ENCODE results near the gene CELF4.

CELF4 gene

DNA sequence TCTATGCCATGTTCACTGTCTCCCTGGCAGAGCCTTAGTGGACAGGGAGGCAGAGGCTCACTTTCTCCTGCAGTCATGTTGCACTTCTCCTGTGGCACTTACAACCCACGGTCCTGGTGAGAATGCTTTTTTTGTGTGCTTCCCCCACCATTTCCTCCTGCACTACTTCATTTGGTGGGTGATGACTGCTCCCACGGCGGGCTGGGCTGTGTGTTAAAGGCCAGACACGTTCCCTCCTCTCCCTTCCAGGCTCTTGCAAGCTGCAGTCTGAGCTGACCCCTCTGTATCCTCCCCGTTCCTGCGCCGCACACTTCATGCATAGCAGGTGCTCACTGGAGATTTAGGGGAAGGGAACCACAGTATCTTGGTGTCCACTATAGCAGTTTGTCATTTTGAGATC is 170.5 kb downstream of the CELF4 start:
- no peak for DNase-seq (ENCODE audit: low read depth in 3 of 3, low spot score in 1 of 3)

DNA sequence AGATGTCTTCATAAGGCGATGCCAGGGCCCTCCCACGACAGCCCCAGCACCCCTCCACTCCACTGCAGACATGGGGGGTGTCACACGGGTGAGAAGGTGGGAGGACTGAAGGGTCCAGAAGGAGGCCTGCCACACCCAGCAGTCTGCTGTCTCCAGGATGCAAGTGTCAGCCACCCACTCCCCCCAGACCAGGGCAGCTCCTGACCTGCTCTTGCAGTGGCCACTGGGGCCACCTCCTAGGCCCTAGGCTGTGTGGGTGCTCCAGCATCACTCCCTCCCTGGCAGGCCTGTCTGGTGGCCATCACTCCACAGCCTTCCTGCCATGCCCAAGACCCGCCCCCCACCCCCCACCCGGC is 171.0 kb downstream of the CELF4 start:
- no peak for DNase-seq (ENCODE audit: low read depth in 3 of 3, low spot score in 1 of 3)

DNA sequence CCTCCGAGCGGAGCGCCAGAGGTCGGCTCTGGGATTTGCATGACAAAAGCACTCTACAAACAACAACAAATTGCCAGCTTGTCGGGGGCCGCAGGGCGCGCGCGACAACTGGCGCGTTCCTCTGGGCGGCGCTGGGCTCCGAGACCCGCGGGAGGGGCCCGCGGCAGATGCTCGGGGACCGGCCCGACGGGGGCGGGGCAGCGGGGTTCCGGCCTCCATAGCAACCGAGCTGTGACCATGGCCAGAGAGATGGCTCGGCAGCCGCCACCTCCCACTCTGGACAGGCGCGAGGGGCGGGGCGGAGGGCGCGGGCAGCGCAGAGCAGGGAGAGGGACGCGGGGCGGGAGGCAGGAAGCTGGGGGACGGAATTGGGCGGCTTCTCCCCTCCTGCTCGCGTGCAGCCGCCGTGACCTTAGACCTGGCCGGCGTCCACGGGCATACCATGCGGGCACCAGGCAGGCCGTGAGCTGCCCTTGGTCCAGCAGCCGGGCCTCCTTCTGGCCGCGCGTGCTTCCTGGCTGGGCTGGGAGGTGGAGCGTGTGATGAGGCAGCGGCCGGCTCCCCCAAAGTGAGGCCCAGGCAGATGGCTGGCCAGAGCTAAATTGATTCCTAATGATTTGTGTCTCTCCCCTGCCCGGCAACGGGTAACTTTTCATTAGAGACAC is 171.5 kb downstream of the CELF4 start:
- DNase-seq (ENCODE audit: low read depth in 3 of 3, low spot score in 1 of 3) = no peak

DNA sequence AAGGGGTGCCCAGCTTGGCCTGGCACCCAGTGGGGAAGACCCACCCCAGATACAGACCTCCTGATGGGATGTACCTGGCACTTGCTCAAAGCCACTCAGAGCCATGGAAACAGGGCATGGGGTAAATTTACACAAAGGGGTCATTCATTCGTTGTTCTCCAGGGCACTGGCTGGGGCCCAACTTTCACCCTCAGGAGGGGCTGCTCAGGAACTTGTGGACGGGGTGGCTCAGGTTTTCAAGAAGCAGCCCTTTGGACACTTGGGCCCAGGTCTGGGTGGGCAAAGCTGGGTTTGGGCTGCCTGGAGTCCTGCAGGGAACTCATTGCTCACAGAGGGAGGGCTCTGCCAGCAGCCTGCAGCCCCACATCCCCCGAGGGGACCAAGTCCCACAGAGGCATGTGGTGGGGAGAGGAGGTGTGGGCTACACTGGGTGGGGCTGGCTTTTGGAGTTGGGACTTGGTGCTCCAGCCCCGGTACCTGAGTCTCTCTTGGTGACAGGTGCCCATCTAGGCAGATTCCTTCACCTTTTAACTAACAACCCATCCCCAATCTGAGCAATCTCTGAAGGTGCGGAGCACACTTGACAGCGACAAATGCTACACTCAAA is 172.3 kb downstream of the CELF4 start:
- DNase-seq (ENCODE audit: low read depth in 3 of 3, low spot score in 1 of 3) = no peak

DNA sequence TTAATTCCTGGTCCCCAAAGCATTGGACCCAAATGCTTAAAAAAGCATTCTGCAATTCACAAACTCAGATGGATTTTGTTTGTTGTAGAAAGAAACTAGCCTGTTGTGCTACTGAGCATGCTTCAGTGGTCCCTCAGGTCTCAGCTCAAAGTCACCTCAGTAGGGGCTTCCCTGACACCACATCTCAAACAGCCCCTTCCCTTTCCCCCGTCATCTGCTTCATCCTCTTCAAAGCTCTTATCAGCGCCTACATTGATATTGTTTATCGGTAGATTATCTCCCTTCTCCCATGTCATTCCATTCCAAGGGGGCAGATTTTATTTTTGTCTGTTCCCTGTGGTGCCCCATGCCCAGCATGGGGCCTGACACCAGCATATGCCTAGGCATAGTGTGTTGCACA is 172.9 kb downstream of the CELF4 start:
- DNase-seq (ENCODE audit: low read depth in 3 of 3, low spot score in 1 of 3) = no peak

DNA sequence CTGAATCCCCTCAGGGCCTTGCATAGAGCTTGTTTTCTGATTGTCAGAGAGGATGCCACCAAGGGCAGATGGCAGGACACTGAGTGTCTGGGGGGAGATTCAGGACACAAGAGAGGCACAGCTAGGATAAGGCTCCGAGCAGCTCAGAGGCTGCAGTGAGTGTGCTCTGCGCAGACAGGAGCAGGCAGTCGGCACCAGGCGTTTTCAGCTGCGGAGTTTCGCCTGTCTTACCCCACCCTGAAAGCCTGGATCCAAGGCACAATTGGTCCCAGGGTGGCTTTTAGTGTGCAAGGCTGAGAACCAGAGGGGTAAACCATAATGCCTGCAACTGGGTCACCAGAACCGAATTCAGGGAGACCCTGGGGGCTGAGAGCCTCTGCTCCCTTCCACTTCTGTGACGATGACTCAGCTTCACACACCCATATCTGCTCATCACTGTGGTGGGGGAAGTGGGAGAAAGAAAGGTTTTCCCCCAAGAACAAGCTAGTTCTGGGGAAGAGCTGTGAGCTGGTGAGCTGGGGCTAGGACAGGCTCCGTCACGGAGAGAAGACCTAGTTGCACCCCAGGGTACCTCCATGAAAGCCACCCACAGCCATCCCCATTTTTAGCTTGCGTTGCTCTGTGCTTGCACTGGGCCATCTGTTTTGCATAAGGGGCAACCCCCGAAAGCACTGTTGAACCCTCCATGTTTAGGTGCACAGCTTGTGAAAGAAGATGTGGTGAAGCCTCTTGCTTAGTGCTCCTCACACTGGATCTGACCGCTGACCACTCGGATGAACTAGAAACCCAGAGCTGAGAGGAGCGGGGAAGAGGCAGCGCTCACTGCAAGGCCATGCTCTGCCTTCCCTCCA is 173.7 kb downstream of the CELF4 start:
- no peak for DNase-seq (ENCODE audit: low read depth in 3 of 3, low spot score in 1 of 3)

DNA sequence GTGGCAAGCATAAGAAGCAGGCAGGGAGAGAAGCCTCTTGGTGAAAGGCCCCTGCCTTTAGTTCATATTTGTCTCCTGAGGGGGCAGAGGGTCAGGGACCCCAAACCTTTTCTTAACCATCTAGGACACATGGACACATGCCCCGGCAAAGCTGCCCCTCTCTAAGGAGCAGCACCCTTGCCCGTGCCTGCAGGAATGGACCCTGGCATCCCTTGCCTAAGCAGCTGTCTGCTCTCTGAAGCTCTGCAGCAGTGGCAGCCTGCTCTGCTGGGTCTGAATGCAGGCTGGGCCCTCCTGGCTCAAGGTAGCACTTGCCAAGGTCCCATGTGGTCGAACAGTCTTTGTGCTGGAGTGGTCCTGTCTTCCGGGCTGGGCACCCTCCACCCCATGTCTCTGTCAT is 174.4 kb downstream of the CELF4 start:
- DNase-seq (ENCODE audit: low read depth in 3 of 3, low spot score in 1 of 3) = no peak

DNA sequence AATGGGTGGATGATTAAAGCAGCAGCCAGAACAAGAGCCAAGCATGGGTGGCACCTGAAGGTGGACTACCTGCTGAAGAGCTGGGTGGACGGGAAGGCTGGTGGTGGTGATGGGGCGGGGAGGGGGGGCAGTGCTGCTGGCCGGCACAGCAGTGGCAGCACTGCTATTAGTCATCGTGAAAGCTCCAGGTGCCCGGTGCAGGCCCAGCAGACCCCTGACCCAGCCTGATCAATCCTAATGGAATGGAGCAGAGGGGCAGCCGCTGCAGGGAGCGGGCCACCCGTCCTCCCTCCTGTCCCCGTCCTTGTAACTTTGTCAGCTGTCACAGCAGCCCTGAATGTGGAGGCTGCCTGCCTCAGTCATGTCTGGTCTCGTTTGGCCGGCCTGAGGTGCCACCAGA is 174.9 kb downstream of the CELF4 start:
- DNase-seq (ENCODE audit: low read depth in 3 of 3, low spot score in 1 of 3) = no peak

DNA sequence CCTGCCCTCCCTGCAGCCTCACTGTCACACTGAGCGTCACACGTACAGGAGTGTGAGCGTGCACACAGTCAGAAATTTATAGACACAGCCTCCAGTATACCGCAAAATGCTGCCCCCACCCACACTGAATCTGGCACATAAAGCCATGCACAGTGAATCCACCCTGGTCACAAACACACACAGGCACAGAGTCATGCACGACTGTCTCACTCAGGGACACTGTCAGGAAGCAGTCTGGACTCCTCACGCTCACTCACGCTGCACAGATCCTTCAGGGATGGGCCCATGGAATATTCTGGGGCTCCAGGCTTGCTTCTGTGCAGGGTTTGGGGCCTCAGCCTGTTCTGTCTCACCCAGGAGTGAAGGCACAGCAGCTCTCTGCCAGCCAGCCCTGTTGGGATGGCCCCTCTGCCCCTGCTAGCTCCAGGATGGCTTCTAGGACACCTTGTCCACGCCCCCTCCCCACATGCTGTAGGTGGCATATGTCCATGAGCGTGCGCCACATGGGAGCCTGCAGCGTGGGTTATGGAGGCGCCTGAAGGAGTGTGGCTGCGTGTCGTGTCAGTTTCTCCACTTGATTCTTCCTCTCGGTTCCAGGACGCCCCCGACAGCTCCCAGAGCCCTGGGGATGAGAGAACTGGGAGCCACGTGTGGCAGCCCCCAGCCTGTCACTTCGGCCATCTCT is 175.8 kb downstream of the CELF4 start:
- no peak for DNase-seq (ENCODE audit: low read depth in 3 of 3, low spot score in 1 of 3)

DNA sequence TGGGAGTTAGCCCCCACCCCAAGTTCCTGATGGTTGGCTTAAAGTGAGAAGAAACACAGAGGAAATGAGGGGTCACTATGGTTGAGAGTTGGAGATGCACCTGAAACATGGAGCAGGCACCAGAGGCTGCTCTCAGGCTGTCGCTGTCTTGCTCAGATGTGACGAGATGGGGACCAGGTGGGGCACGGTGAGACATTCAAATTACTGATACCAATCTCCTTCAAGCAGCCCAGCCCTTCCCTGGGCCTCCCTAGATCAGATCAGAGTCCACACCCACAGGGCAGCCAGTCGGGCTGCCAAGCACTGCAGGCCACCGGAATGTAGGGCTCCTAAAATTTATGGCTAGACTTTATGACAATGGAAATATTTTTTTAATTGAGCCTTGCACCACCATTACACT is 176.6 kb downstream of the CELF4 start:
- no peak for DNase-seq (ENCODE audit: low read depth in 3 of 3, low spot score in 1 of 3)

DNA sequence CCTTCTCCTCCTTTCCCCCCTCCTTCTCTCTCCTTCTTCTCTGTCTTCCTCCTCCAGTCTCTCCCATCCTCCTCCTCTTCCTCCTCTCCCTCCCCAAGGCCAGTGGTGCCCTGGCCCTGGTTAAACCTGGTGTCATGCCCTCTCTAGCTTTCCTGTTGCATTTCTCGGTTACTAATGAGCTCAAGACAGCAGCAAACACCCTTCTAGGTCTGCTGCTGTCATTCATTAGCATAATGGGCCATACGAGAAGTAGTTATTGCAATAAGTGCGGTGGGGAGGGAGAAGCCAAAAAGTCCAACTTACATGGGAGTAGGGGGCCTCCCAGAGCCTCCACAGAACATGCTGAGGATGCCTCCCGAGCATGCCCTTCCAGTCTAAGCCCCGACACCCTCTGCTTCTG is 177.2 kb downstream of the CELF4 start:
- DNase-seq (ENCODE audit: low read depth in 3 of 3, low spot score in 1 of 3) = no peak

DNA sequence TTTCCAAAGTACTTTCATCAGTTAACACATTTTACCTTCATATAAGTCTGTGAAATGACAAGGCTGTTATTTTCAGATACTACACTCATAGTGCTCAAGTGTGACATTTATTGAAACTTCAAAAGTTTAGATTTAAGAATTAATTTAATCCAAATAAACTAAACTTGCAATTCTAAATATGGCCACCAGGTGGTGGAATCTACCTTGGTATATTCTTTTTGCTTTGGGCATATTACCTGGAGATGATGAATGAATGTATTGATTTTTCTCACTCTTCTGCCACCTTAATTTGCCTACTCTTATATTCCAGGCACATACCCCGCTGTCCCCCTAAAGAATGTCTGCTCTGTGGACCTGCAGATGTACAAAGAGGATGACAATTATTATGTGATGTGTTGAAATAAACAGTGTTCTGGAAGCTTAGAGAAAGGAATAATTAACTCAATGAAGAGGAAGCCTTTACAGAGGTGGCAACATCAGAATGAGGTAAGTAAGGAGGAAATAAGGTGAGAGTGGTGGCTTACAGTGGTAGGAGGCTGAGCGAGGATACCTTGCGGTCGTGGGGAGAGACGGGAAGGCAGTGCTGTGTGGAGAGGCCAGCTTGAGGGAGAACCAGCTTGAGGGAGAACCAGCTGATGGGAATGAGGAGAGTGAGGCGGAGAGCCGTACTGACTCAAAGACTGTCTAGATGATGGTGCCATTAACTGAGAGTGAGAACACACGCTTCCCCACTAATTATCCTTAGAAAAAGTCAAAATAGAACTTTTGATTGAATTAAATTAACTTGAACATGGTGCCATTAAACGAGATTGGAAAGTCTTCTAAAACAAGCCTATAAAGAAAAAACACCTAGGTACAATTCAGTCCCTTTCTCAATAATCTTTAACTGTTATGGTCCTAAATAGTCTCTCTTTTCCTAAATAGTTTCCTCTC is 179.5 kb downstream of the CELF4 start:
- no peak for DNase-seq (ENCODE audit: low read depth in 3 of 3, low spot score in 1 of 3)

DNA sequence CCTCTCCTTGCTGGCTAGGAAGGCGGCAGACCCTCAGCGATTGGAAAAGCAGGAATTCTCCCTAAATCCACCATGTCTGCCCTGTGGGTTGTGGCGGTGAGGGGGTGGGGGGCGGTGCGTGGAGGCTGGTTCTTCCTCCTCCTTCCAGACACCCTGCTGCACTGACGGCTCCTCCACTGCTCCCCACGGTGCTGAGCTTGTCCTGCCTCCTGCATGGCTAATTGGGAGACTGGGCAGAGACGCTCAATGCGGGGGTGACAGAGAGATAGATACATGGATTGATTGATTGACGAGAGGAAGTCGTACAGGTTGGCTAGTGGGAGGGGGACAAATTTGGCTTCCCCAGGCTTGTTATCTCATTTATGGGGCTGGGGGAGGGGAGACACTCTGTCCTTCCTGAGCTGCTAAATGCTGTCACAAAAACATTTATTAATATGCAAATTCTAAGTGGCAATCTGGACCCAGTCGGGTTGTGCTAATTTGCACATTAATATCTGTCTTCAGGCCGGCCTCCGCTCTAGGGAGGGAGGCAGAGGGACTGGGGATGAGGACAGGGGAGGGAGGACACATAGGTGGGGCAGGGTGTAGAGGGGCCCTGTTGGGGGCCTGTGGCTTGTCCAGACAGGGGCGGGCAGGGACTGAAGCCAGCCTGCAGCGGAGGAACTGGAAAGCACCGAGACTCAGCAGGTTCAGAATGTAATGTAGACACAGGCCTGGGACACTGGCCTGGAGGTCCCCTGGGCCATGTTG is 181.6 kb downstream of the CELF4 start:
- DNase-seq (ENCODE audit: low read depth in 3 of 3, low spot score in 1 of 3) = no peak

DNA sequence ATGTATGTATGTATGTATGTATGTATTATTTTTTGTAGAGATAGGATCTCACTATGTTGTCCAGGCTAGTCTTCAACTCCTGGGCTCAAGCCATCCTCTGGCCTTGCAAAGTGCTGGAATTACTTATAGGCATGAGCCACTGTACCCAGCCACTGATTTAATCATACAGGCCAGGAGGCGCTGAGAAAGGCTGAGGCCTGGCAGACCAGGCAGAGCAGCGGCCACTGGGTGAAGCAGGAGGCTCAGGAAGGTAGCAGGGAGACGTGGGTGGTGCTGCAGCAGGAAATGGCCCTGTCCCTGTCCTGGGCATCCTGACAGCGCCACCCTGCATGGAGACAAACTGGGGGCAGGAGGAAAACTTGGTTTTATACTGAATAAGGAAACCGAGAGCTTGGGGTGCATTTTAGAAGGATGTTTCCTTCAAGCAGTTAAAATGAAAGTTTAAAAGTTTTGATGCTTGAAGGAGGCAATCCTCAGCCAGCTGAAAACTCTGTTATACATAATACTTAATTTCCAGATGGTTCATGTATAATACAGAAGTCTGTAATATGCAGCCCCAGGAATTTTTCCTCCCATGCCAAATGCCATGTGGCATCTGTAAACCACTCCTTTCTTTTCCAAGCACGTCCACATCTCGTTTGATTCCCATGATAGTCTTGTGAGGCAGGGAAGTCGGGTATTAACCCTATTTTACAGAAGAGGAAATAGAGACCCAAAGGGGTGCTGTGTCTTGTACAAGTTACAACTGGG is 182.4 kb downstream of the CELF4 start:
- DNase-seq (ENCODE audit: low read depth in 3 of 3, low spot score in 1 of 3) = no peak

DNA sequence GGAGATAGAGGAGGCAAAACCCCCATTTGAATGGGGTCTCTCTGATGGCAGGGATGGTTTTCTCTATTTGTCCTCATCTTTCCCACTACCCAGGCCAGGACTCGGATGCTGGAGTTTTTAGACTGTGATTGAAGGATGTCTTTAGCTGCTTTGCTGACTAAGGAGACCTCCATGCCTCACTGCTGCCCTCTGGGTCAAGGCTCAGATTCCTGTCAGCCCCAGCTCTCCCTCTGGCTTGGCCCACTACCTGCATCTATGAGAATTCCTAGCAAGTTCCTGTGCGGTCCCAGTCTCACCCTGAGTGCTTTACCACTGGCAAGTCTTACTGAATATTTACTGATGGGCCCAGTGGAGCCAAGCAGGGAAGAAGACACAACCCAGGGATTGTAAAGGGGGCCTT is 184.0 kb downstream of the CELF4 start:
- no peak for DNase-seq (ENCODE audit: low read depth in 3 of 3, low spot score in 1 of 3)

DNA sequence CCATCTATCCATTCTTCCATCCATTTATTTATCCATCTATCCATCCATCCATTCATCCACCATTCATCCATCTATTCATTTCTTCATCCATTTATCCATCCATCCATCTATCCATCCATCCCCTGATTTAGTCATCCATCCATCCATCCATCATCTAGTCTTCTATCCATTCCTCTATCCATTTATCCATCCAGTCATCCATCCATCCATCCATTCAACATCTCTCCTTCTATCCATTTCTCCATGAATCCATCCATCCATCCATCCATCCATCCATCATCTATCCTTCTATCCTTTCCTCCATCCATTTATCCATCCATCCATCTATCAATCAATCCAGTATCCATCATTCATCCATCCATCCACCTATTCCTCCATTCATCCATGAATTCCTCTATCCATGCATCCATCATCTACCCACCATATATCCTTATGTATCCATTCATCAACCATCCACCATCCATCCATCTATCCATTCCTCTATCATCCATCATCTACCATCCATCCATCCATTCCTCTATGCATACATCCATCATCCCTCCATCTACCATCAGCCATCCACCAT is 185.0 kb downstream of the CELF4 start:
- DNase-seq (ENCODE audit: low read depth in 3 of 3, low spot score in 1 of 3) = no peak

DNA sequence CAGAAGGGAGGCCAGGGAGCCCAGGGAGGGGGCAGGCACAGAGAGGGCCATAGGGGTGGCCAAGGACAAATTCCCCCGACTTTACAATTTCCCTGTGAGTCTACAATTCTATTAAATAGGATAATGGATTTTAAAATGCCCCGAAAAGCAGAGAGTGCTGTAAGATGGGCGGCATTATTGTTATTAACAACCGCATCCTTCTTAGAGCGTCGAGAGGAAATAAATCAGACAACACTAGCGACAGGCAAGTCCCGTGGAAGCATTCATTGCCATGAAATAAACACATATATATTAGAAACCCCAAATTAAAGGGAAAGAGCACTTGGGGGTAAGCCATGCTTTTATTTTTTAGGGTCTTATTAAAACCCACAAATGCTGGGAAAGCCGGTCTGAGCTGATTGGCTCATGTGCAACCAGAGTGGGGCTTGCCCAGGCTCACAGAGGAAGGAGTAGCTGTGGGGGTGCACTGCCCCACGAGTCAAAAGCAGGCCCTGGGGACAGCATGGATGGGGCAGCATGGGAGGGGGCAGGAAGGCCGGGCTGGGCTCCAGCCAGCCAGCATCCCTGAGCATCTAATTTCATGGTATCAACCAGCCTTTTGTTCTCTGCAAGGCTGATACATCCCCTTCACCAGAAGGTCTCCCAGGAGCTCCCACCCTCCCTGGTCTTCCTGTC is 187.1 kb downstream of the CELF4 start:
- DNase-seq (ENCODE audit: low read depth in 3 of 3, low spot score in 1 of 3) = no peak

DNA sequence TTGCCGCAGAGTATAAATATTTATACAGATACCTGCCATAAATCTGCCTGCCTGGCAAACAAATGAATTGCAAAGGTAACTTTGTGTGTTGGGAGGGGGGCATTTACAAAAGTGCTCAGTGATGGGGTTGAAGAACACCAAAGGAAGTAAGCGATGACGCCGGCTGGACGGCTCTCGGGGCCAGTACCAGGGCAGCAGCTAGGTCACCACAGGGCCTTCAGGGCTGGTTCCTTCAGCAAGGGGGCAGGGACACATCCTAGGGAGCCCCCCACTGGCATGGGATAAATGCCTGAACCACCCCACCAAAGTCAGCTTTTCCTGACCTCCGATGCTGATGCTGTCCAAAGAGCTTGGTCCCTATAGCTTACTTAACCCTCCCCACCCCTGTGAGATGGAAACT is 190.4 kb downstream of the CELF4 start:
- no peak for DNase-seq (ENCODE audit: low read depth in 3 of 3, low spot score in 1 of 3)

Data from stimulated activated CD4-positive, alpha-beta T cell treated with anti-CD3 and anti-CD28 coated beads, TNF-alpha, amount 100 ng/mL, for 1 hour (primary cell).